GM12892 (cell line): ENCODE data around the gene CHST6.
A peak's percentile ranks its signal among the peaks of the same experiment; 100 is the strongest.

Experiments used
- DNase-seq: peaks from one replicate; pipeline ENCODE4 v3.0.0; 2011; ENCODE audit not compliant: insufficient read length
- FAIRE-seq: peaks from 2 replicates; lab custom pipeline; 2011; peaks lifted over from hg19 to GRCh38; lab: Jason Lieb, UNC
- POLR2A ChIP-seq: IDR thresholded peaks from 2 replicates; pipeline ENCODE4 v1.6.1; 2011; ENCODE audit warnings: low read depth, low read length, control low read depth
- POLR2AphosphoS5 ChIP-seq: IDR thresholded peaks from 2 replicates; pipeline ENCODE4 v1.6.1; 2011; ENCODE audit warnings: low read depth, low read length, control low read depth
- TAF1 ChIP-seq: IDR thresholded peaks from 2 replicates; pipeline ENCODE4 v1.6.1; 2011; ENCODE audit warnings: low read depth, mild to moderate bottlenecking, control low read depth, low read length, borderline replicate concordance

The CHST6 gene

DNA sequence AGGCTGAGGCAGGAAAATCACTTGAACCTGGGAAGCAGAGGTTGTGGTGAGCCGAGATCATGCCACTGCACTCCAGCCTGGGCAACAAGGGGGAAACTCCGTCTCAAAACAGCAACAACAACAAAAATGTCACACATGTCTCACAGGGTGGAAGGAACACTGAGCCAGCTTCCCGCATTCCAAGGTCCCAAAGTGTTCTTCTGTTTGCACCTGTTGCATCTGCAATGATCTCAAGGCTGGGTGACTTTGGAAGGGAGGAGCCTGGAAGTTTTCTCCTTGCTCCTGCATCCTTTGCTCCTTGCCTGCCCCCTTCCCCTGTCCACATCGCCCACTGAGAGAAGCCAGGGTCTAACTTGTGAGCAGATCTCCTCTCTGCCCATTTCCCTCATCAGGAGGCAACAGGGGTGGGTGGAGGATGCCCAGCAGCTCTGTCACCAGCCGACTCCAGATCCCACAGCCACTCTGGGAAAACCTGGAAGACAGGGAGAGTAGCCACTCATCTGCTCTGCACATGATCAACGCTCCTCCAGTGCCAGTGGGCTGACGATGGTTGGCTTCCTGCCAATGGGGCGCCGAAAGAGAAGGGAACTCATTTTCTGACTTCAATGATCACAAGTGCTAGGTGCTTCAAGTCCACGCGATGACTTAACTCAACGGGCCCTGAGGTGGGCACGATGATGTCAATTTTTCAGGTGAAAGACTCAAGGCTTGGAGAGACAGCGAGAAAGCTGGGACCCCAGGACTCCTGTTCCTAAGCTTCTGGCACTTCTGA lies 12.6 kb downstream of the CHST6 start:
- DNase-seq (no peak), FAIRE-seq (no peak)
- no peak for TF ChIP-seq POLR2A
- no peak for TF ChIP-seq POLR2AphosphoS5
- TF ChIP-seq TAF1: no peak

- DNase-seq (no peak), FAIRE-seq (no peak)
- TF ChIP-seq POLR2AphosphoS5: no peak
- TF ChIP-seq TAF1: no peak
- no peak for TF ChIP-seq POLR2A
Measured at GRCh38 chr16:75481475-75481874, 13.8 kb downstream of the CHST6 start.

GRCh38 chr16:75479421-75479990 lies 15.7 kb downstream of the CHST6 start:
- no peak for DNase-seq
- FAIRE-seq: no peak
- TF ChIP-seq POLR2AphosphoS5 (no peak), TAF1 (no peak), POLR2A (no peak)

DNA sequence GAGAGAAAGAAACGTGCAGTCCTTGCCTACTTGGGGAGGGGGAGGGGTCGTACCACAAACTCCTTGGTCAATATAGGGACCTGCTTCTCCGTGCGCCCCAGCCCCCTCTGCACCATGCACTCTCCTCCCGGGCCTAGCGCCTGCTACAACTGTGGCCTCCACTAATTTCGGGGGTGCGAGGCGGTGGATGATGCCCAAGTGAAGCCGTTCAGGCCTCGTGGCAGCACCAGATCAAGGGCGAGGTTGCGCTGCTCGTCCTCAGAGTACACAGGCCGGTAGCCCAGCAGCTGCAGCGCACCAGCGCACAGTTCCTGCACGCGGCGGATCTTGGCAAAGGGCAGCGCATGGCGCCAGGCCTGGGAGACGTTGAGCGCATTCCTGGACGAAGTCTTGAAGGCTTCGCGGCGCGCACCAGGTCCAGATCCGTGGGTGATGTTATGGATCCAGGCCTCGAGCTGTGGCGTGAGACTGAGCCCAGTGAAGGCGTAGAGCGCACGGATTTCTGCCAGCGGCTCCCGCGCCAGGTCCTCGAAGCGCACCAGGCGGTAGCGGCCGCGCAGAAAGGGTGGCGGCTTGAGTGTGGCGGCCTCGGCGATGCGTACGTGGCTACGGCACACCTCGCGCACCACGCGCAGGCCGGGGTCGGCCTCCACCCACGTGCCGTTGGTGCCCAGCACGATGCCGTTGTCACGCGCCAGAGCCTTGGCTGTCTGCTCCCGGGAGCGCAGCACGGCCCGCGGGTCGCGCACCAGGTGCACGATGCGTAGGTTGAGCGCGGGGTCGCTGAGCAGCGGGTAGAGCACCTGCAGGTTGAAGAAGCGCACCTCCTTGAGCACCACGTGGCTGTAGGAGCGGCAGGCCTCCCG lies 16.5 kb downstream of the CHST6 start:
- TF ChIP-seq POLR2AphosphoS5 (no peak), TAF1 (no peak), POLR2A (no peak)
- DNase-seq (no peak), FAIRE-seq (no peak)

DNA sequence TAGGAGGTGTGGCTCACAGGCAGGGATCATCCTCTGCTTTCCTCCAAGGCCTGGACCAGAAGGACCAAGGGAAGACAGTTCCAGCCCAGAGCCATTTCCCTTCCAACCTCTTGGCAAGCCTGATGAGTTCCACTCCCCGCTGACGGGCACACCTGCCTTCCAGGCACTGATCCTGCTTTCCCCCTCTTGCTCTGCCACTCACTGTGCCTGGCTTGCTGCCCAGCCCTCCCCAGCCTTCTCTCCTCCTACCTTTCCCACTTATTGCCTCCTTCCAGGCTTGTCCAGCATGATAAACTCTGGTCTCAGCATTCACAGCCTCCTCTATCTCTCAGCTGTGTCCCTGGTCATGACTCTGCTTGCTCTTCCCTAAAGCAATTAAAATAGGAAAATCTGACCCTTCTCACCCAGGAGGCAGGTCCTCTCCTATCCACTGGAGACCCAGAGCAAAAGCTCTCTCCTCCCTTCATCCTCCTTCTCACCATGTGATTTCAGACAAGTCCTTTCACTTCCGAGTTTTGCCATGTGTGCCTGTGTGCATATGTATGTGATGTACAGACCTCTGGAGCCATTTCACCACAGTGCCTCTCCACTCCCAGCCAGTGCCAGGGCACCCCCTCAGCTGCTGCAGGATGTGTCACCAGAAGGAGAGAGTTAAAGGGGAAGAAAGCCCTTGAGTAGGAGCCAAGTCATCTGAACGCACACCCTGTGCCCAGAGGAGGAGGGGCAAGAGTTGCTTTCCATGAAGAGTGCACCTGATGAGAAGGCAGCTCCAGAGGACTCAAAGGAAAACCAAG lies 17.4 kb downstream of the CHST6 start:
- DNase-seq (no peak), FAIRE-seq (no peak)
- TF ChIP-seq POLR2AphosphoS5 (no peak), POLR2A (no peak), TAF1 (no peak)

- DNase-seq: no peak
- TF ChIP-seq TAF1: no peak
- no peak for FAIRE-seq
Measured at GRCh38 chr16:75476817-75477216, 18.4 kb downstream of the CHST6 start.

DNA sequence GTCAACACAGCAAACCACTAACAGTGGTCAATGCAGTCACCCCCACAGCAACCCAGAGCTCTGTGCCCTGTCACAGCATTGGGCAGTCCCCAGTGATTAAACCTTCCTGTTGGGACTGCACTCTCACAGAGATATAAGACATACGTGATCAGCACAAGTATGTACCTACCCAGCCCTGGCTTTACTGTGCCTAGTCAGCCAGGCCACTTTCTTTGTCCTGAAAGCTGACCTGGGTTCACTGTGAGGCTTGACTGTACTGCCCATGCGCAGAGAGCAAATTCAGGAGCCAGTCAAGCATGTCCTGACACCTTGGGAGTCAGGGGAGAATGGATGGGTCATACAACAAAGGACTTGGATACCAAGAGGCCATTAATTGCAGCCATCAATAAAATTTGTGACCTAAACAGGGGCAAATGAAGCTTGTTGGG lies 19.8 kb downstream of the CHST6 start:
- no peak for FAIRE-seq
- no peak for DNase-seq
- no peak for TF ChIP-seq TAF1
- no peak for TF ChIP-seq POLR2AphosphoS5
- no peak for TF ChIP-seq POLR2A

- FAIRE-seq (no peak), DNase-seq (no peak)
Measured at GRCh38 chr16:75472908-75473877, 22.0 kb downstream of the CHST6 start.

GRCh38 chr16:75471723-75472633 lies 23.3 kb downstream of the CHST6 start:
- FAIRE-seq: peak; percentile 50
- peak; percentile 46 for DNase-seq
- no peak for TF ChIP-seq POLR2A
- TF ChIP-seq POLR2AphosphoS5: no peak
- no peak for TF ChIP-seq TAF1

More at GRCh38 chr16:75472908-75473877, 22.0 kb downstream of the CHST6 start:
- TF ChIP-seq POLR2AphosphoS5: no peak
- no peak for TF ChIP-seq TAF1
- no peak for TF ChIP-seq POLR2A
